ENCODE measurements around the gene TMEM161A. TPM values are rescaled to one million over a fixed set of nuclear protein-coding genes. Genes with fewer than 3 reads are reported as not detected.

Gene TMEM161A
- total RNA-seq, 1 donor from 2014 or later: 16.2 TPM

DNA sequence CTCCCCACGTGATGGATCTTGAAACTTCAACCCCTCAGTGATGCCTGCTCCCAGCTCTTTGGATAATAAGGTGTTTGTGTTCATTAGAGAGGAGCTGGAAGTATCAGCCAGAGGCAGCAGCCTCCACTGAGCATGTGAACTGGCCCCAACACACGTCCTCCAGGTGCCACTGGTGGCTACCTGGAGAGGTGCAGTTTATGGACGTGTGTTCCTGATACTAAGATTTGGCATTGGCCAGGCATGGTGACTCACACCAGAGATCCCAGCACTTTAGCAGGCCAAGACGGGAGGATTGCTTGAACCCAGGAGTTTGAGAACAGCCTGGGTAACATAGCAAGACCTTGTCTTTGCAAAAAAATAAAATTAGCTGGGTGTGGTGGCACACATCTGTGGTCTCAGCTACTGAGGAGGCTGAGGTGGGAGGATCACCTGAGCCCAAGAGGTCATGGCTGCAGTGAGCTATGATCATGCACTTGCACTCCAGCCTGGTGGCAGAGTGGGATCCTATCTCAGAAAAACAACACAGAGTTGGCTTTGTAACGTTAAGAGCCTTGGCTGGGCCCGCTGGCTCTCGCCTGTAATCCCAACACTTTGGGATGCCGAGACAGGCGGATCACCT lies 40.1 kb downstream of the TMEM161A start:
- no peaks in the 10 kb centered on the region for H3K36me3 Mint-ChIP-seq (ENCODE audit: unreplicated experiment)
- no peaks in the 10 kb centered on the region for H3K9me3 Mint-ChIP-seq (ENCODE audit: unreplicated experiment)
- no peak overlapping the region for H3K27ac Mint-ChIP-seq (ENCODE audit: unreplicated experiment)
- no peak for DNase-seq
- no peaks in the 10 kb centered on the region for H3K4me1 Mint-ChIP-seq (ENCODE audit: low read depth, unreplicated experiment)
- H3K27me3 Mint-ChIP-seq (ENCODE audit: unreplicated experiment): peaks cover 3% of the 10 kb centered on the region
- TF ChIP-seq, protein P1, sequence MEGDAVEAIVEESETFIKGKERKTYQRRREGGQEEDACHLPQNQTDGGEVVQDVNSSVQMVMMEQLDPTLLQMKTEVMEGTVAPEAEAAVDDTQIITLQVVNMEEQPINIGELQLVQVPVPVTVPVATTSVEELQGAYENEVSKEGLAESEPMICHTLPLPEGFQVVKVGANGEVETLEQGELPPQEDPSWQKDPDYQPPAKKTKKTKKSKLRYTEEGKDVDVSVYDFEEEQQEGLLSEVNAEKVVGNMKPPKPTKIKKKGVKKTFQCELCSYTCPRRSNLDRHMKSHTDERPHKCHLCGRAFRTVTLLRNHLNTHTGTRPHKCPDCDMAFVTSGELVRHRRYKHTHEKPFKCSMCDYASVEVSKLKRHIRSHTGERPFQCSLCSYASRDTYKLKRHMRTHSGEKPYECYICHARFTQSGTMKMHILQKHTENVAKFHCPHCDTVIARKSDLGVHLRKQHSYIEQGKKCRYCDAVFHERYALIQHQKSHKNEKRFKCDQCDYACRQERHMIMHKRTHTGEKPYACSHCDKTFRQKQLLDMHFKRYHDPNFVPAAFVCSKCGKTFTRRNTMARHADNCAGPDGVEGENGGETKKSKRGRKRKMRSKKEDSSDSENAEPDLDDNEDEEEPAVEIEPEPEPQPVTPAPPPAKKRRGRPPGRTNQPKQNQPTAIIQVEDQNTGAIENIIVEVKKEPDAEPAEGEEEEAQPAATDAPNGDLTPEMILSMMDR (IDR thresholded peaks at IDR 0.05; ENCODE audit: partially characterized antibody, unreplicated experiment): no peak
- no peak overlapping the region for H3K4me3 Mint-ChIP-seq (ENCODE audit: unreplicated experiment)

DNA sequence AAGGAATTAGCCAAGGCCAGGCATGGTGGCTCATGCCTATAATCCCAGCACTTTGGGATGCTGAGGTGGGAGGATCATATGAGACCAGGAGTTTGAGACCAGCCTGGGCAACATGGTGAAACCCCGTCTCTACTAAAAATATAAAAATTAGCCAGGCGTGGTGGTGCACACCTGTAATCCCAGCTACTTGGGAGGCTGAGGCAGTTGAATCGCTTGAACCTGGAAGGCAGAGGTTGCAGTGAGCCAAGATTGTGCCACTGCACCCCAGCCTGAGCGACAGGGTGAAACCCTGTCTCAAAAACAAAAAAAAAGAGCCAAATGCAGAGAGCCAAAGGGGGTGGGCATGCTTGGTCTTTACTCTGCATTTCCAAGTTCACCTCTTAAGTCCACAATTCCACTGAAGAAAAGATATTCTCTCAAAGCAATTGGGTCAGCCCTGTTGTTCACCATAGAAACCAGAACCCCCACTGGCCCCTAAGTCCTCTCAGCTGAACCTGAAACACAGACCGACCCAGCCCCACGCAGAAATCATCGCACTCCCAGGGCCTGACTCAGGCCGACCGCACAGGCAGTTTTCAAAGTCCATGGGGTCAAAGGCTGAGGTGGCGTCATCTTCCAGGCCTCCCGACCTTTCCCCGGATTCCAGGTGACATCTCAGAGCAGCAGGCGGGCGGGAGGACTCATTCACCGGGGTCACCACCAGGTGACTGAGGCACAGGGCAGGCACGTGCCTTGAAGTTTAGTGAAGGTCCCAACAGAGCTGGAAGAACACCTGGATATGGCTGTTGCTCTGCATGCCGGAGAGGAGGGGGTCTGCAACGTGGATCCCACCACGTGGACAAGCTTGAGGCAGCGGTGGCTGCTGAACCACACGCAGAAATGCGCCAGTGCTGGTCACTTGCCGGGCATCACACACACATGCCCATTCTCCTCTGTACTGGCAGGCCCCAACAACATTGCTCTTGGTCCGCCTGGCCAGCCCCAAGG lies 41.3 kb downstream of the TMEM161A start:
- no peak for DNase-seq
- Mint-ChIP-seq H3K27me3 (ENCODE audit: unreplicated experiment) (peaks cover 3% of the 10 kb centered on the region), H3K27ac (ENCODE audit: unreplicated experiment) (no peak overlapping the region), H3K36me3 (ENCODE audit: unreplicated experiment) (no peaks in the 10 kb centered on the region), H3K9me3 (ENCODE audit: unreplicated experiment) (no peaks in the 10 kb centered on the region), H3K4me3 (ENCODE audit: unreplicated experiment) (no peak overlapping the region), H3K4me1 (ENCODE audit: low read depth, unreplicated experiment) (no peaks in the 10 kb centered on the region)
- TF ChIP-seq, protein P1 (IDR thresholded peaks at IDR 0.05; ENCODE audit: partially characterized antibody, unreplicated experiment): no peak

DNA sequence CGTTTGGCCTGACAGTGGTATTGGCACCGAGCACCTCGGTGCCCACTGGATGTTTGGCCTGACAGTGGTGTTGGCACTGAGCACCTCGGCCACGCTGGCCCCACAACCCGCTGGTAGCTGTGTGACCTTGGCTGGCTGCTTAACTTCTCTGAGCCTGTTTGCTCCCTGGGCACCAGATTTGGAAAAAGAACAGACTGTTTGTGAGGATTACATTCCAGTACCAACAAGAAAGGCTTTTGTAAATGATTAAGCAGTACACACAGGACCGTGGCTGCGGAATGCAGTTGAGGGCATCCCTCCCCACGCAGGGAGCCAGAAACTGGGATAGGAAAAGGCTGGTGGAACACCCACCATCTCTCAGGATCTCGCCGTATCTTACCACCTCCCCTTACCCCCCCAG lies 42.6 kb downstream of the TMEM161A start:
- DNase-seq: no peak
- Mint-ChIP-seq H3K4me3 (ENCODE audit: unreplicated experiment) (no peak overlapping the region), H3K4me1 (ENCODE audit: low read depth, unreplicated experiment) (no peaks in the 10 kb centered on the region), H3K9me3 (ENCODE audit: unreplicated experiment) (no peaks in the 10 kb centered on the region), H3K36me3 (ENCODE audit: unreplicated experiment) (no peaks in the 10 kb centered on the region), H3K27me3 (ENCODE audit: unreplicated experiment) (peaks cover 5% of the 10 kb centered on the region), H3K27ac (ENCODE audit: unreplicated experiment) (no peak overlapping the region)
- TF ChIP-seq, protein P1 (IDR thresholded peaks at IDR 0.05; ENCODE audit: partially characterized antibody, unreplicated experiment): no peak

DNA sequence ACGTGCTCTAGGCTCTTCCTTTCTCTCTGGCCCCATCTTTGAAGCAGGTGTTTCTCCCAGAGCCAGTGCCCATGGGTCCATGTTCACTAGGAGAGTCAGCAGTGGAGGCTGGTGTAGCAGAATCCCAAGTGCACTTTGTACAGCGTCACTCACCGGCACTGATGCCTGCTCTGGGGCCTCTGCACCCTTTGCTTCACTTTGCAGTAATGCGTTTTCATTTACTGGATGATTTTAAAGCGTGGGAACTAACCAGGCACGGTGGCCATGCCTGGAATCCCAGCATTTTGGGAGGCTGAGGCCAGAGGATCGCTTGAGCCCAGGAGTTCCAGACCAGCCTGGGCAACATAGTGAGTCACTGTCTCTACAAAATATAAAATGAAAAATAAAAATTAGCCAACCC lies 43.8 kb downstream of the TMEM161A start:
- TF ChIP-seq, protein P1 (IDR thresholded peaks at IDR 0.05; ENCODE audit: partially characterized antibody, unreplicated experiment): no peak
- DNase-seq: no peak
- peaks cover 5% of the 10 kb centered on the region for H3K27me3 Mint-ChIP-seq (ENCODE audit: unreplicated experiment)
- no peak overlapping the region for H3K27ac Mint-ChIP-seq (ENCODE audit: unreplicated experiment)
- H3K4me3 Mint-ChIP-seq (ENCODE audit: unreplicated experiment): no peak overlapping the region
- no peaks in the 10 kb centered on the region for H3K36me3 Mint-ChIP-seq (ENCODE audit: unreplicated experiment)
- no peaks in the 10 kb centered on the region for H3K4me1 Mint-ChIP-seq (ENCODE audit: low read depth, unreplicated experiment)
- peaks cover 2% of the 10 kb centered on the region for H3K9me3 Mint-ChIP-seq (ENCODE audit: unreplicated experiment)

DNA sequence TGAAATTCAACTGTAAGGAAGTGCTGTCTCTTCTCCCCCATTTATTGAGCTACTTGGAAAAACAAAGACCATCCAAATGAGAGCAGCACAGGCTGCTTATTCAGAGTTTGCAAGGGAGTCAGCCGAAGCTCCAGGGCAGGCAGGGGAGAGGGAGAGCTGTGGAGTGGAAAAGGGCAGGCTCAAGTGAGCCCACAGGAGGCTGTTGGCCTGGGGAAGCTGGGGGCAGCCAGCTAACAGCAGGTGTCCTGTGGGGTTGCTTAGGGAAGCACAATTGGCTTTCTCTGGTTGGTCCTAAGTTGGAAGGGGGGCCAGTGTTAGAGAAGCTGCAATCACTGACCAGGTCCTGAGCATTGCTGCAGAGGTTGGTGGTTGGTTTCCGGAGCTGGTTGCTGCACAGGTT lies 50.6 kb downstream of the TMEM161A start:
- no peak for DNase-seq
- peaks cover 1% of the 10 kb centered on the region for H3K4me1 Mint-ChIP-seq (ENCODE audit: low read depth, unreplicated experiment)
- no peak overlapping the region for H3K4me3 Mint-ChIP-seq (ENCODE audit: unreplicated experiment)
- H3K9me3 Mint-ChIP-seq (ENCODE audit: unreplicated experiment): peaks cover 2% of the 10 kb centered on the region
- no peak overlapping the region for H3K27ac Mint-ChIP-seq (ENCODE audit: unreplicated experiment)
- TF ChIP-seq, protein P1 (IDR thresholded peaks at IDR 0.05; ENCODE audit: partially characterized antibody, unreplicated experiment): no peak
- peaks cover 4% of the 10 kb centered on the region for H3K27me3 Mint-ChIP-seq (ENCODE audit: unreplicated experiment)
- H3K36me3 Mint-ChIP-seq (ENCODE audit: unreplicated experiment): no peaks in the 10 kb centered on the region
